Mesendoderm (in vitro differentiated cells): ENCODE data around the gene MFSD6L.

ENCODE experiments used
- DNase-seq: peaks from one replicate; pipeline ENCODE4 v3.0.0; 2013
- H2AK5ac ChIP-seq: 2 replicates; pipeline ENCODE4 v1.6.1; 2013; ENCODE audit warnings: low read length, inconsistent platforms
- H2BK120ac ChIP-seq: 2 replicates; pipeline ENCODE4 v1.6.1; 2013; ENCODE audit warnings: low read depth, mild to moderate bottlenecking, low read length, moderate library complexity, mixed read lengths
- H2BK15ac ChIP-seq: replicated peaks from 2 replicates; pipeline ENCODE4 v1.6.1; 2013; ENCODE audit warnings: low read depth, mild to moderate bottlenecking, moderate library complexity
- H2BK5ac ChIP-seq: 2 replicates; pipeline ENCODE4 v1.6.1; 2013; ENCODE audit warnings: low read length, inconsistent platforms
- H3K18ac ChIP-seq: 2 replicates; pipeline ENCODE4 v1.6.1; 2013; ENCODE audit warnings: mild to moderate bottlenecking, low read length, mixed read lengths
- H3K23ac ChIP-seq: one replicate; pipeline ENCODE4 v1.6.1; 2013; ENCODE audit warnings: low read length
- H3K27ac ChIP-seq: 2 replicates; pipeline ENCODE4 v1.5.1; 2013; ENCODE audit warnings: low read depth, mild to moderate bottlenecking, inconsistent platforms, low read length, moderate library complexity
- H3K27me3 ChIP-seq: 2 replicates; pipeline ENCODE4 v1.6.1; 2013; ENCODE audit warnings: low read length, control low read depth, mild to moderate bottlenecking, inconsistent platforms; ENCODE audit not compliant: insufficient read depth, poor library complexity
- H3K36me3 ChIP-seq: 2 replicates; pipeline ENCODE4 v1.6.1; 2013; ENCODE audit warnings: low read length, inconsistent platforms; ENCODE audit not compliant: control insufficient read depth, insufficient read depth
- H3K4ac ChIP-seq: one replicate; pipeline ENCODE4 v1.6.1; 2013; ENCODE audit warnings: low read depth, mild to moderate bottlenecking, low read length, moderate library complexity
- H3K4me1 ChIP-seq: 2 replicates; pipeline ENCODE4 v1.6.1; 2013; ENCODE audit warnings: low read depth, low read length, inconsistent platforms; ENCODE audit not compliant: control insufficient read depth
- H3K4me2 ChIP-seq: 2 replicates; pipeline ENCODE4 v1.6.1; 2013; ENCODE audit warnings: low read length
- H3K4me3 ChIP-seq: 2 replicates; pipeline ENCODE4 v1.5.1; 2013; ENCODE audit warnings: mild to moderate bottlenecking, low read length
- H3K56ac ChIP-seq: one replicate; pipeline ENCODE4 v1.6.1; 2013; ENCODE audit warnings: low read length
- H3K79me1 ChIP-seq: 2 replicates; pipeline ENCODE4 v1.6.1; 2013; ENCODE audit warnings: low read length, inconsistent platforms
- H3K79me2 ChIP-seq: 2 replicates; pipeline ENCODE4 v1.6.1; 2013; ENCODE audit warnings: mild to moderate bottlenecking, low read length; ENCODE audit not compliant: control insufficient read depth, insufficient read depth
- H3K9ac ChIP-seq: 2 replicates; pipeline ENCODE4 v1.6.1; 2013; ENCODE audit warnings: low read length, inconsistent platforms
- H4K5ac ChIP-seq: one replicate; pipeline ENCODE4 v1.6.1; 2013; ENCODE audit warnings: low read length
- H4K8ac ChIP-seq: one replicate; pipeline ENCODE4 v1.6.1; 2013; ENCODE audit warnings: low read depth, mild to moderate bottlenecking, control low read depth, low read length, moderate library complexity
- WGBS: extraction: QIAGEN DNeasy Blood & Tissue Kit; methylation state at CpG from one replicate; pipeline ENCODE4 v1.1.7; 2013; ENCODE audit warnings: low lambda C conversion rate, missing lambda C conversion rate; ENCODE audit not compliant: insufficient coverage; ENCODE audit errors: extremely low coverage; 5-methylcytosine and 5-hydroxymethylcytosine counted together

MFSD6L gene

GRCh38 chr17:8822401-8823035 is 23.4 kb upstream of the MFSD6L start:
- no peak overlapping the region for H4K8ac ChIP-seq
- no peak overlapping the region for H3K56ac ChIP-seq
- no peaks in the 10 kb centered on the region for H3K4me1 ChIP-seq
- no peaks in the 10 kb centered on the region for H3K79me2 ChIP-seq
- H3K18ac ChIP-seq, result no peak overlapping the region
- no peaks in the 10 kb centered on the region for H3K27me3 ChIP-seq
- no peak overlapping the region for H3K4me3 ChIP-seq
- no peak overlapping the region for H4K5ac ChIP-seq
- H2AK5ac ChIP-seq, result no peak overlapping the region
- WGBS, result no CpG with 5 or more reads among the region's 5 CpGs
- H3K79me1 ChIP-seq, result no peaks in the 10 kb centered on the region
- no peak overlapping the region for H3K23ac ChIP-seq
- H3K9ac ChIP-seq, result no peak overlapping the region
- no peak overlapping the region for H3K27ac ChIP-seq
- H3K4me2 ChIP-seq, result no peak overlapping the region
- H3K36me3 ChIP-seq, result no peaks in the 10 kb centered on the region
- H2BK120ac ChIP-seq, result no peak overlapping the region
- H2BK15ac ChIP-seq, result no peak overlapping the region
- no peak overlapping the region for H3K4ac ChIP-seq
- no peak overlapping the region for H2BK5ac ChIP-seq
- DNase-seq, result no peak

GRCh38 chr17:8821446-8822105 is 22.4 kb upstream of the MFSD6L start:
- no peak overlapping the region for H2BK15ac ChIP-seq
- DNase-seq, result no peak
- no peak overlapping the region for H3K56ac ChIP-seq
- H2BK5ac ChIP-seq, result no peak overlapping the region
- no peaks in the 10 kb centered on the region for H3K27me3 ChIP-seq
- H3K36me3 ChIP-seq, result no peaks in the 10 kb centered on the region
- H3K4me1 ChIP-seq, result no peaks in the 10 kb centered on the region
- no peak overlapping the region for H3K18ac ChIP-seq
- H3K4me3 ChIP-seq, result no peak overlapping the region
- no peak overlapping the region for H2BK120ac ChIP-seq
- H3K9ac ChIP-seq, result no peak overlapping the region
- H3K79me2 ChIP-seq, result no peaks in the 10 kb centered on the region
- no peak overlapping the region for H3K23ac ChIP-seq
- no peak overlapping the region for H4K8ac ChIP-seq
- WGBS, result no CpG with 5 or more reads among the region's 10 CpGs
- H3K4ac ChIP-seq, result no peak overlapping the region
- no peak overlapping the region for H4K5ac ChIP-seq
- no peak overlapping the region for H3K27ac ChIP-seq
- no peak overlapping the region for H3K4me2 ChIP-seq
- no peak overlapping the region for H2AK5ac ChIP-seq
- no peaks in the 10 kb centered on the region for H3K79me1 ChIP-seq

DNA sequence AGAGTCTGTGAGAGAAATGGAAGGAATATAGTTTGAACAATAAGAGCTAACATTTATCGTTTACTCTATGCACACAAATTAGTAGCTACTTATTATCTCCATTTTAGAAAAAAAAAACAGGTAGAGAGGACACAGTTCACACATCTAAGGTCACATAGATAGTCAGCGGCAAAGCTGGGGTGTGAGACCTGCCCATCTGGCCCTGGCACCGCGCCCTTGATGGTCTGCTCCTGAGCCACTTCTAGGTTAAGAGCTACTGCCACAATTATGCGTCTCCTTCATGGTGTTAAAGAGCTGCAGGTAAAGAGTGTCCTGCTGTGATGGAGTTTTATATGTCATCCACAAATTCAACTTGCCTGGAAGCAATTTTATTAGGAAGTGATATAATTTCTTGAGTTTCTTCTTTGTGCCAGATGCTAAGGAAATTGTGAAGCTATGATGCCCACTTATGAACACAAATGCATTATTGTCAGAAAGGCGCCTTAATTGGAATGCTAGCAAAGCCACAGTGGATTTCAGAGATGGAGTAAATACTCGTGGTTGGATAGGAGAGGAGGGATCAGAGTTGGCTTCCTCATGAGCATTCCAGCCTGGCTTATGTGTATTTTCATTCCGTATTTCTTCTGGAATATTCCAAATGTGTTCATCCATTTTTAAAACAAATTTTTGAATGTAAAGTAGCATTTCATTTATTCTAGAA is 21.3 kb upstream of the MFSD6L start:
- no peak overlapping the region for H3K18ac ChIP-seq
- no peak overlapping the region for H4K5ac ChIP-seq
- H3K4ac ChIP-seq, result no peak overlapping the region
- H3K27me3 ChIP-seq, result no peaks in the 10 kb centered on the region
- H3K36me3 ChIP-seq, result no peaks in the 10 kb centered on the region
- H3K9ac ChIP-seq, result no peak overlapping the region
- no peak for DNase-seq
- no peak overlapping the region for H4K8ac ChIP-seq
- no CpG with 5 or more reads among the region's 8 CpGs for WGBS
- no peak overlapping the region for H3K56ac ChIP-seq
- no peak overlapping the region for H2BK120ac ChIP-seq
- no peaks in the 10 kb centered on the region for H3K79me1 ChIP-seq
- no peak overlapping the region for H3K27ac ChIP-seq
- H3K79me2 ChIP-seq, result no peaks in the 10 kb centered on the region
- H3K4me2 ChIP-seq, result no peak overlapping the region
- H3K23ac ChIP-seq, result no peak overlapping the region
- no peak overlapping the region for H2BK15ac ChIP-seq
- no peak overlapping the region for H2AK5ac ChIP-seq
- no peak overlapping the region for H2BK5ac ChIP-seq
- no peak overlapping the region for H3K4me3 ChIP-seq
- H3K4me1 ChIP-seq, result no peaks in the 10 kb centered on the region

GRCh38 chr17:8818654-8819330 is 19.6 kb upstream of the MFSD6L start:
- H3K23ac ChIP-seq, result no peak overlapping the region
- DNase-seq, result no peak
- no peak overlapping the region for H4K8ac ChIP-seq
- H3K4me2 ChIP-seq, result no peak overlapping the region
- no peak overlapping the region for H3K9ac ChIP-seq
- H3K4me3 ChIP-seq, result no peak overlapping the region
- H3K79me2 ChIP-seq, result no peaks in the 10 kb centered on the region
- H3K27ac ChIP-seq, result no peak overlapping the region
- no peak overlapping the region for H2BK15ac ChIP-seq
- no peaks in the 10 kb centered on the region for H3K79me1 ChIP-seq
- H4K5ac ChIP-seq, result no peak overlapping the region
- no peaks in the 10 kb centered on the region for H3K27me3 ChIP-seq
- no peaks in the 10 kb centered on the region for H3K4me1 ChIP-seq
- H2BK120ac ChIP-seq, result no peak overlapping the region
- H3K18ac ChIP-seq, result no peak overlapping the region
- no peaks in the 10 kb centered on the region for H3K36me3 ChIP-seq
- no peak overlapping the region for H2BK5ac ChIP-seq
- H2AK5ac ChIP-seq, result no peak overlapping the region
- H3K56ac ChIP-seq, result no peak overlapping the region
- no peak overlapping the region for H3K4ac ChIP-seq
- no CpG with 5 or more reads among the region's 3 CpGs for WGBS

GRCh38 chr17:8818047-8818446 is 18.9 kb upstream of the MFSD6L start:
- no peaks in the 10 kb centered on the region for H3K79me1 ChIP-seq
- no peak overlapping the region for H3K18ac ChIP-seq
- H2AK5ac ChIP-seq, result no peak overlapping the region
- no peaks in the 10 kb centered on the region for H3K79me2 ChIP-seq
- no peak overlapping the region for H4K5ac ChIP-seq
- H2BK120ac ChIP-seq, result no peak overlapping the region
- H3K27me3 ChIP-seq, result no peaks in the 10 kb centered on the region
- no peak overlapping the region for H3K23ac ChIP-seq
- DNase-seq, result no peak
- no CpG with 5 or more reads among the region's 8 CpGs for whole genome bisulfite sequencing
- H4K8ac ChIP-seq, result no peak overlapping the region
- no peak overlapping the region for H3K56ac ChIP-seq
- H3K9ac ChIP-seq, result no peak overlapping the region
- no peak overlapping the region for H3K27ac ChIP-seq
- no peak overlapping the region for H3K4ac ChIP-seq
- H3K36me3 ChIP-seq, result no peaks in the 10 kb centered on the region
- no peaks in the 10 kb centered on the region for H3K4me1 ChIP-seq
- no peak overlapping the region for H2BK15ac ChIP-seq
- no peak overlapping the region for H2BK5ac ChIP-seq
- H3K4me3 ChIP-seq, result no peak overlapping the region
- H3K4me2 ChIP-seq, result no peak overlapping the region
